ENCODE measurements around the gene CSNK1G1. TPM values are rescaled to one million over a fixed set of nuclear protein-coding genes. Genes with fewer than 3 reads are reported as not detected.
A peak's percentile ranks its signal among the peaks of the same experiment; 100 is the strongest.

Gene CSNK1G1
- polyA plus RNA-seq, 1 of the 3 experiments (the other 2 are of a cell fraction) = 10.2 TPM

GRCh38 chr15:64232400-64232799 is 123.6 kb downstream of the CSNK1G1 start (continued):
- no peak for TF ChIP-seq EZH2phosphoT487 (IDR thresholded peaks at IDR 0.05; ENCODE audit: borderline replicate concordance, low read depth)
- no peak for TF ChIP-seq NRF1 (IDR thresholded peaks at IDR 0.05; ENCODE audit: low read depth, low read length)
- TF ChIP-seq REST (IDR thresholded peaks at IDR 0.05; ENCODE audit: low read depth, low read length) = no peak
- no peak; the same call in 1 of the 2 replicates for TF ChIP-seq RAD21 (IDR thresholded peaks at IDR 0.05; ENCODE audit: low read length)
- TF ChIP-seq FOXJ3 (CRISPR knock-in tag; IDR thresholded peaks at IDR 0.05) = no peak
- TF ChIP-seq SMC3 (IDR thresholded peaks at IDR 0.05; ENCODE audit: low read depth, low read length) = no peak

- no peak overlapping the region for H3K4me2 ChIP-seq
- no peak for DNase-seq
- H3K27me3 ChIP-seq (ENCODE audit: insufficient read depth) = no peaks in the 10 kb centered on the region
- H3K36me3 ChIP-seq (replicated peaks in 1 of 2; ENCODE audit: control insufficient read depth in 1 of 2, insufficient read depth in 2 of 2, low read length in 1 of 2) = peaks cover 0 to 9% of the 10 kb centered on the region in 2 experiments
- H3K9me3 ChIP-seq = no peaks in the 10 kb centered on the region; the same call in 1 of the 2 replicates
- H3K9ac ChIP-seq = no peak overlapping the region
- POLR2A ChIA-PET = no interaction called here
- no peak overlapping the region for H3K4me3 ChIP-seq (ENCODE audit: low read depth in 2 of 2, low read length in 1 of 2)
- TF ChIP-seq GABPA (IDR thresholded peaks at IDR 0.05; ENCODE audit: low read depth) = no peak
- no peak for TF ChIP-seq FOSL2 (IDR thresholded peaks at IDR 0.05; ENCODE audit: borderline replicate concordance, low read depth)
- WGBS (ENCODE audit: low lambda C conversion rate) = 94% methylated on average over 2 of the region's 2 CpGs
- peaks cover 72% of the 10 kb centered on the region for H3K79me2 ChIP-seq (ENCODE audit: insufficient read depth)
- peaks cover 3% of the 10 kb centered on the region; the same call in 1 of the 2 replicates for H4K20me1 ChIP-seq (ENCODE audit: insufficient read depth)
- H3F3A ChIP-seq (replicated peaks; ENCODE audit: insufficient read depth) = peaks cover 30% of the 10 kb centered on the region
- peaks cover 4 to 35% of the 10 kb centered on the region in 2 experiments for H3K4me1 ChIP-seq (ENCODE audit: control insufficient read depth in 1 of 2, insufficient read depth in 2 of 2, low read depth in 1 of 2, low read length in 1 of 2)
- H3K27ac ChIP-seq (ENCODE audit: low read depth in 2 of 2, low read length in 1 of 2) = peak overlapping the region in 1 of 2 experiments; percentile 8; a peak in 2 of 4 replicates
- CTCF ChIA-PET = interaction anchor here (1.0 kb wide), 1 partner anchor 16 kb away, joined by 3 read pairs; no protein-coding TSS in a partner anchor
- no peak overlapping the region for H2AFZ ChIP-seq (ENCODE audit: low read depth)
- H3K9me2 ChIP-seq = no peaks in the 10 kb centered on the region
These were observed 126.7 kb downstream of the CSNK1G1 start for GRCh38 chr15:64229129-64229724.

- DNase-seq = no peak
- H3K36me3 ChIP-seq (replicated peaks in 1 of 2; ENCODE audit: control insufficient read depth in 1 of 2, insufficient read depth in 2 of 2, low read length in 1 of 2) = peaks cover 0 to 9% of the 10 kb centered on the region in 2 experiments
- no peak overlapping the region for H3K9ac ChIP-seq
- TF ChIP-seq NRF1 (IDR thresholded peaks at IDR 0.05; ENCODE audit: low read depth, low read length) (no peak), REST (IDR thresholded peaks at IDR 0.05; ENCODE audit: low read depth, low read length) (no peak), MXI1 (IDR thresholded peaks at IDR 0.05; ENCODE audit: low read depth, low read length) (no peak), MEF2A (IDR thresholded peaks at IDR 0.05; ENCODE audit: borderline replicate concordance, low read depth) (no peak), SIN3A (IDR thresholded peaks at IDR 0.05; ENCODE audit: borderline replicate concordance, low read depth, low read length) (no peak), JUND (IDR thresholded peaks at IDR 0.05) (no peak), TEAD4 (IDR thresholded peaks at IDR 0.05; ENCODE audit: borderline replicate concordance, insufficient read depth) (no peak), GABPA (IDR thresholded peaks at IDR 0.05; ENCODE audit: low read depth) (no peak), RAD21 (IDR thresholded peaks at IDR 0.05; ENCODE audit: low read length) (no peak)
- H3K4me1 ChIP-seq (ENCODE audit: control insufficient read depth in 1 of 2, insufficient read depth in 2 of 2, low read depth in 1 of 2, low read length in 1 of 2) = peaks cover 6 to 31% of the 10 kb centered on the region in 2 experiments
- peaks cover 19% of the 10 kb centered on the region for H3F3A ChIP-seq (replicated peaks; ENCODE audit: insufficient read depth)
- H4K20me1 ChIP-seq (ENCODE audit: insufficient read depth) = peaks cover 3% of the 10 kb centered on the region; the same call in 1 of the 2 replicates
- ChIA-PET CTCF (no interaction called here), POLR2A (no interaction called here)
- no peak overlapping the region for H3K4me3 ChIP-seq (ENCODE audit: low read depth in 2 of 2, low read length in 1 of 2)
- peaks cover 93% of the 10 kb centered on the region for H3K79me2 ChIP-seq (ENCODE audit: insufficient read depth)
- no peaks in the 10 kb centered on the region for H3K9me2 ChIP-seq
- no peak overlapping the region for H3K27ac ChIP-seq (ENCODE audit: low read depth in 2 of 2, low read length in 1 of 2)
- H2AFZ ChIP-seq (ENCODE audit: low read depth) = no peak overlapping the region
- H3K4me2 ChIP-seq = no peak overlapping the region
- no peaks in the 10 kb centered on the region; the same call in 1 of the 2 replicates for H3K9me3 ChIP-seq
- WGBS (ENCODE audit: low lambda C conversion rate) = 96% methylated on average over 11 of the region's 11 CpGs
- H3K27me3 ChIP-seq (ENCODE audit: insufficient read depth) = no peaks in the 10 kb centered on the region
These were observed 130.2 kb downstream of the CSNK1G1 start for GRCh38 chr15:64225804-64226203.

All from SK-N-SH (cell line).